HEK293T (cell line): ENCODE measurements around the gene SQOR.

Source experiments
- ELF4 ChIP-seq: fragments of 450-650 bp; IDR thresholded peaks from 2 replicates; pipeline ENCODE4 v1.6.1; 2017; ENCODE audit warnings: antibody characterized with exemption
- FOXA1 ChIP-seq: fragments of 450-650 bp; IDR thresholded peaks from 2 replicates; pipeline ENCODE4 v1.6.1; 2016; ENCODE audit warnings: mild to moderate bottlenecking
- FOXM1 ChIP-seq: fragments of 450-650 bp; IDR thresholded peaks from 2 replicates; pipeline ENCODE4 v1.6.1; 2017; ENCODE audit warnings: mild to moderate bottlenecking, borderline replicate concordance
- LEF1 ChIP-seq: fragments of 450-650 bp; IDR thresholded peaks from 2 replicates; pipeline ENCODE4 v1.6.1; 2017; ENCODE audit warnings: mild to moderate bottlenecking, borderline replicate concordance
- SP1 ChIP-seq: fragments of 450-650 bp; IDR thresholded peaks from 2 replicates; pipeline ENCODE4 v1.6.1; 2017
- TF ChIP-seq, protein P1 (sequence below): fragments of 450-650 bp; IDR thresholded peaks from 2 replicates; pipeline ENCODE4 v1.6.1; 2016

DNA sequence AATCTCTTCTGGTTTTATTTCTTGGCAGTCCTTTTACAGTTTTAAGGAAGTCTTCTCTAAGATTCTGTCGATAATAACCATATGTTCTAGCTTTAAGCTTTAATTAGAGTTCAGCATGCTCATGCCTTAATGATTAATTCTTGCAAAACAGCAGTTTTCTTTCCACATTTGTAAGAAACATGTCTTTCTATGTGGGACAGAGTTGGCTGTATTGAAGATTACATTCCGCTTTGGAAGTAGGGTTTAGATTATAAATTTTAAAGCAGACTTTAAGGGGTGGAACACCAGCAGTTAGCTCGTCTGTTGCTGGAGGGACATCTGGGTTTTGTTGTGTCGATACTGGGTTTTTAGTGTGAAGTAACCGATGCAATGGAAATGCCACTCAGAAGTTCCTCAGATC is 35.3 kb downstream of the SQOR start:
- TF ChIP-seq FOXA1 (no peak), SP1 (no peak), FOXM1 (no peak), ELF4 (no peak), LEF1 (no peak)
- TF ChIP-seq, protein P1, sequence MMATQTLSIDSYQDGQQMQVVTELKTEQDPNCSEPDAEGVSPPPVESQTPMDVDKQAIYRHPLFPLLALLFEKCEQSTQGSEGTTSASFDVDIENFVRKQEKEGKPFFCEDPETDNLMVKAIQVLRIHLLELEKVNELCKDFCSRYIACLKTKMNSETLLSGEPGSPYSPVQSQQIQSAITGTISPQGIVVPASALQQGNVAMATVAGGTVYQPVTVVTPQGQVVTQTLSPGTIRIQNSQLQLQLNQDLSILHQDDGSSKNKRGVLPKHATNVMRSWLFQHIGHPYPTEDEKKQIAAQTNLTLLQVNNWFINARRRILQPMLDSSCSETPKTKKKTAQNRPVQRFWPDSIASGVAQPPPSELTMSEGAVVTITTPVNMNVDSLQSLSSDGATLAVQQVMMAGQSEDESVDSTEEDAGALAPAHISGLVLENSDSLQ, result no peak
